Activated B cell treated with CpG ODN at 0.5 μM for 24 hours (primary cell): ENCODE data around the gene ABITRAM. TPM values are rescaled to one million over a fixed set of nuclear protein-coding genes. Genes with fewer than 3 reads are reported as not detected.

Source experiments
- ATAC-seq: fragments of 200-7000 bp; cut with Tn5 transposase; one replicate; pipeline ENCODE4 v1.10.0; 2021; ENCODE audit warnings: low read depth, mild to moderate bottlenecking, moderate library complexity
- CTCF ChIA-PET: fragments of 350-600 bp; sonication (Branson Sonifier 250); formaldehyde crosslinking; loops from one replicate; lab custom pipeline; 2021; ENCODE audit warnings: antibody characterized with exemption; lab: Charles Lee
- POLR2A ChIA-PET: fragments of 350-600 bp; sonication (Branson Sonifier 250); formaldehyde crosslinking; loops from one replicate; lab custom pipeline; 2021; ENCODE audit warnings: antibody characterized with exemption; lab: Charles Lee
- DNase-seq: peaks from one replicate; pipeline ENCODE4 v3.0.0; 2022
- H3K27ac Mint-ChIP-seq: one replicate; pipeline ENCODE4 v1.8.0; 2020; ENCODE audit warnings: mixed read lengths
- H3K27me3 Mint-ChIP-seq: one replicate; pipeline ENCODE4 v1.8.0; 2021; ENCODE audit warnings: mixed read lengths
- H3K36me3 Mint-ChIP-seq: one replicate; pipeline ENCODE4 v1.8.0; 2021; ENCODE audit warnings: low read depth, mixed read lengths
- H3K4me1 Mint-ChIP-seq: one replicate; pipeline ENCODE4 v1.8.0; 2021; ENCODE audit warnings: mixed read lengths
- H3K4me3 Mint-ChIP-seq: one replicate; pipeline ENCODE4 v1.8.0; 2020; ENCODE audit warnings: mild to moderate bottlenecking, mixed read lengths
- H3K9me3 Mint-ChIP-seq: one replicate; pipeline ENCODE4 v1.8.0; 2020; ENCODE audit warnings: mixed read lengths
- CTCF ChIP-seq: fragments of 200-600 bp; IDR thresholded peaks from one replicate; pipeline ENCODE4 v1.8.0; 2022; ENCODE audit warnings: antibody characterized with exemption, mild to moderate bottlenecking
- intact Hi-C: fragments of 100-400 bp; cut with micrococcal nuclease; formaldehyde crosslinking; loops from one replicate; pipeline ENCODE4 v1.15.1; 2024
- total RNA-seq: library from RNA; stranded (reverse); gene quantifications from 2 replicates; pipeline ENCODE4 v1.2.3, GENCODE V29; 2022

Gene ABITRAM
- total RNA-seq, 1 donor from 2014 or later = 6.4 TPM

DNA sequence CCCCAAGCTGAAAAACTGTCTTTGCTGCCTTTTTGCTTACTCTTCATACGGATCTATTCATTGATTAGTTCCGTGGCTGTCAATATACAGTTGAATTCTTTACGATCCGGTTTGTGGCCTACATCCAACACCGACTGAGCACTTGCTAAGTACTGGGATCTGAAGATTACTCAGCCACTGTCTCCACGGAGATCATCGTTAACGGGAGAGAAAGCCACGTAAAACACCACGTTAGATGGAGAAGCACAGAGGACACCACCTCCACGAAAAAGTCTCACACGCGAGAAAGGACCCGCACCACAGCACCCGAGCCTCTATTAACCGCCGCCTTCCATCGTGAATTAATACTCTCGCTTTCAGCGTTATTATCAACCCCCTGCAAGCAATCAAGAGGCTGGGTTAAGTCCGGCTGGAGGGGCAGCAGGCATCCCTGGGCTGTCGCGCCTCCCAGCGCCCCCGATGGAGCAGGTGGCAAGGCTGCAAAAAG is 926 bp upstream of the ABITRAM start:
- DNase-seq (no peak), ATAC-seq (no peak)
- H3K4me1 Mint-ChIP-seq = peaks cover 23% of the 10 kb centered on the region
- intact Hi-C loops = loop anchor here (5.0 kb wide), 1 partner anchor 1324 kb away; the partner anchor contains the start of gene TXN
- CTCF ChIA-PET = no interaction called here
- H3K36me3 Mint-ChIP-seq = peaks cover 30% of the 10 kb centered on the region
- TF ChIP-seq CTCF = no peak
- no peaks in the 10 kb centered on the region for H3K9me3 Mint-ChIP-seq
- H3K27me3 Mint-ChIP-seq = no peaks in the 10 kb centered on the region
- peak overlapping the region; percentile 97 for H3K4me3 Mint-ChIP-seq
- POLR2A ChIA-PET = interaction anchor here (0.9 kb wide), 1 partner anchor 186 kb away, joined by 5 read pairs; no protein-coding TSS in a partner anchor
- H3K27ac Mint-ChIP-seq = peak overlapping the region; percentile 89

- DNase-seq = peak; percentile 86
- ATAC-seq = peak; percentile 83
- Mint-ChIP-seq H3K27ac (peak within 1 kb of the TSS; percentile 89), H3K4me3 (peak within 1 kb of the TSS; percentile 97), H3K4me1 (peaks cover 23% of the 10 kb centered on the region), H3K36me3 (peaks cover 26% of the 10 kb centered on the region), H3K27me3 (no peaks in the 10 kb centered on the region), H3K9me3 (no peaks in the 10 kb centered on the region)
- intact Hi-C loops = loop anchor here (1.0 to 5.0 kb wide), 6 partner anchors 20 to 1651 kb away; partner anchors contain the start of genes CTNNAL1, RAD23B and TXN
- ChIA-PET POLR2A (interaction anchor here (0.6 to 0.9 kb wide), 2 partner anchors 185 to 198 kb away, joined by 4 to 5 read pairs; no protein-coding TSS in a partner anchor), CTCF (no interaction called here)
- TF ChIP-seq CTCF = no peak
Measured at GRCh38 chr9:108933718-108934322, 380 bp upstream of the ABITRAM start, which contains the start of gene ELP1. Gene ELP1, minus strand, starts transcription at chr9:108934124. Its CDS starts 2,978 bp downstream, at chr9:108931146.

- intact Hi-C loops = no loop called here
- H3K4me3 Mint-ChIP-seq = no peak overlapping the region
- ChIA-PET POLR2A (no interaction called here), CTCF (no interaction called here)
- peaks cover 19% of the 10 kb centered on the region for H3K36me3 Mint-ChIP-seq
- no peak overlapping the region for H3K27ac Mint-ChIP-seq
- H3K9me3 Mint-ChIP-seq = no peaks in the 10 kb centered on the region
- no peak for ATAC-seq
- H3K27me3 Mint-ChIP-seq = no peaks in the 10 kb centered on the region
- no peak for DNase-seq
- peaks cover 20% of the 10 kb centered on the region for H3K4me1 Mint-ChIP-seq
- no peak for TF ChIP-seq CTCF
Measured at GRCh38 chr9:108937561-108938305, 3.5 kb downstream of the ABITRAM start.

- no peak for DNase-seq
- peaks cover 10% of the 10 kb centered on the region for H3K36me3 Mint-ChIP-seq
- H3K27ac Mint-ChIP-seq = no peak overlapping the region
- ATAC-seq = no peak
- ChIA-PET CTCF (no interaction called here), POLR2A (no interaction called here)
- H3K4me1 Mint-ChIP-seq = peaks cover 5% of the 10 kb centered on the region
- TF ChIP-seq CTCF = no peak
- intact Hi-C loops = no loop called here
- H3K4me3 Mint-ChIP-seq = no peak overlapping the region
- no peaks in the 10 kb centered on the region for H3K9me3 Mint-ChIP-seq
- no peaks in the 10 kb centered on the region for H3K27me3 Mint-ChIP-seq
Measured at GRCh38 chr9:108939975-108940374, 5.8 kb downstream of the ABITRAM start.

- ChIA-PET POLR2A (interaction anchor here (0.7 kb wide), 1 partner anchor 1267 kb away, joined by 3 read pairs; no protein-coding TSS in a partner anchor), CTCF (no interaction called here)
- ATAC-seq = no peak
- TF ChIP-seq CTCF = no peak
- no peak for DNase-seq
- no peaks in the 10 kb centered on the region for H3K4me1 Mint-ChIP-seq
- intact Hi-C loops = loop anchor here (5.0 to 10.0 kb wide), 3 partner anchors 175 to 1483 kb away; no protein-coding TSS in a partner anchor
- no peaks in the 10 kb centered on the region for H3K27me3 Mint-ChIP-seq
- no peak overlapping the region for H3K4me3 Mint-ChIP-seq
- no peak overlapping the region for H3K27ac Mint-ChIP-seq
- H3K36me3 Mint-ChIP-seq = no peaks in the 10 kb centered on the region
- H3K9me3 Mint-ChIP-seq = no peaks in the 10 kb centered on the region
Measured at GRCh38 chr9:108950168-108950567, 16.0 kb downstream of the ABITRAM start.
